Activated gamma-delta T cell treated with Interleukin-2 at 50 U/mL for 16 hours (primary cell): Measurements from ENCODE around the gene CDA.

Experiments used
- DNase-seq: peaks from one replicate; pipeline ENCODE4 v3.0.0-alpha.2; 2020

CDA gene

DNA sequence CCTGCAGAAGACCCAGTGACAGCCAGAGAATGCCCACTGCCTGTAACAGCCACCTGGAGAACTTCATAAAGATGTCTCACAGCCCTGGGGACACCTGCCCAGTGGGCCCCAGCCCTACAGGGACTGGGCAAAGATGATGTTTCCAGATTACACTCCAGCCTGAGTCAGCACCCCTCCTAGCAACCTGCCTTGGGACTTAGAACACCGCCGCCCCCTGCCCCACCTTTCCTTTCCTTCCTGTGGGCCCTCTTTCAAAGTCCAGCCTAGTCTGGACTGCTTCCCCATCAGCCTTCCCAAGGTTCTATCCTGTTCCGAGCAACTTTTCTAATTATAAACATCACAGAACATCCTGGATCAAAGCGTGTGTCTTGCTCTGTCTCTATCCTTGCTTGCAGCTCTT is 29.7 kb downstream of the CDA start:
- no peak for DNase-seq

GRCh38 chr1:20619999-20620398 is 31.1 kb downstream of the CDA start:
- no peak for DNase-seq

- no peak for DNase-seq
These were observed 32.1 kb downstream of the CDA start for GRCh38 chr1:20621012-20621411.

GRCh38 chr1:20624709-20625108 is 35.8 kb downstream of the CDA start:
- DNase-seq, result no peak

DNA sequence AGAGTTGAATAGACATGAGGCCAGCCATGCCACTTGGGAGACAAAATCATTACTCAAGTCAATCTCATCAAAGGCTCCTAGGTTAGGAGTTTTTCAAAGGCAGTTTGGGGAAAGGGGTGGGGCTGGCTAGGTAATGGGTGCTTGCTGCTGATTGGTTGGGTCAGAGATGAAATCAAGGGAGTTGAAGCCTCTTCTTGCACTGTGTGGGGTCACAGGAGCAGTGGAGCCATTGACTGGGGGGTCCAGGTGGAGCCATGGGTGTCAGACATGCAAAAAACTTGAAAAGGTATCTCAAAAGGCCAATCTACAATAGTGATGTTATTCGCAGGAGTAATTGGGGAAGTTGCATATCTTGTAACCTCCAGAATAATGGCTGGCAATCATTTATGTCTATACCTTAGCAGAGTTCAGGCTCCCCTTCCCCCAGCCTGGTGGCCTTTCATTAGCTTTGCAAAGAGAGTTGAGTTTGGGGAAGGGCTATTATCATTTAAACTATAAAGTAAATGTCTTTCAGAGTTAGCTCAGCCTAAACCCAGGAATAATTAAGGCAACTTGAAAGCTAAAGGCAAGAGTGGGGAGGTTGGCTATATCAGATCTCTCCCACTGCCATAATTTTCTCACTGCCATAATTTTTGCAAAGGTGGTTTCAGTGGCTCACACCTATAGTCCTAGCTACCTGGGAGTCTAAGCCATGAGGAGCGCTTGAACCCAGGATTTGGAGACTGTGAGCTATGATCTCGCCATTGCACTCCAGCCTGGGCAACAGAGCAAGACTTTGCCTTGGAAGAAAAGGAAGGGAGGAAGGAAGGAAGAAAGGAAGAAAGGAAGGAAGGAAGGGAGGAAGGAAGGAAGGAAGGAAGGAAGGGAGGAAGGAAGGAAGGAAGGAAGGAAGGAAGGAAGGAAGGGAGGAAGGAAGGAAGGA is 36.5 kb downstream of the CDA start:
- no peak for DNase-seq

DNA sequence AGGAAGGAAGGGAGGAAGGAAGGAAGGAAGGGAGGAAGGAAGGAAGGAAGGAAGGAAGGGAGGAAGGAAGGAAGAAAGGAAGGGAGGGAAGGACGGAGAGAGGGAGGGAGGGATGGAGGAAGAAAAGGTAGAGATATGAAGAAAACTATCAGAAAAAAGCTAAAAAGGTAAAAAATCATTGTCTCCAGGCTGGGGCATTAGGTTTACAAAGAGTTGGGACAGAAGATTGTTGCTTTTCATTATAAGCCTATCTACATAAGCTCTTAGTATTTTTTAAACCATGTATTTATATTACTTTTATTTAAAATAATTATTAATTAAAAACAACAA is 37.2 kb downstream of the CDA start:
- DNase-seq, result no peak

DNA sequence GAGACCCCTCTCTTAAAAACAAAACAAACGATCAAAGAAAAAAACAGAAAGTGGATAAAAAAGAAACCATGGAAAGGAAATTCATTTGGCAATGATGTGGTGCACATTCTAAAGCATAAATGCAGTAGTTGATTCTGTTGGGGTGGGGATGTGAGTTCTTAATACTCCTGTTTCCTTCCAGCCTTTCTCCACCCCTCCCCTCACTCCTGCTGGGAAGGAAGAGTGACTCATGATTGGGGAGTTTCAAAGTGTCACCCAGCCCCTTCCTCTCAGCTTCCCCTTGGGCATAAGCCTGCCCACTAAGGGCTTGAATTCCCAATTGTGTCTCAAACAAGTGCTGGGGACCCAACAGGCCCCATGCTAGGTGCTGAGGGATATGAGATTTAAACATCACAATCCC is 37.6 kb downstream of the CDA start:
- DNase-seq, result no peak

- no peak for DNase-seq
These were observed 41.8 kb downstream of the CDA start for GRCh38 chr1:20630729-20631128.

- DNase-seq, result no peak
These were observed 43.5 kb downstream of the CDA start for GRCh38 chr1:20632386-20632785.

GRCh38 chr1:20633190-20634064 is 44.5 kb downstream of the CDA start, which contains the start of gene PINK1:
TSS of gene PINK1 (plus strand) at chr1:20633458. CDS start at chr1:20633549, 91 bp downstream.
- peak; percentile 81 for DNase-seq

GRCh38 chr1:20634065-20634593 is 45.2 kb downstream of the CDA start:
- DNase-seq, result no peak

GRCh38 chr1:20634594-20635084 is 45.7 kb downstream of the CDA start:
- DNase-seq, result no peak

GRCh38 chr1:20636785-20637347 is 48.0 kb downstream of the CDA start:
- no peak for DNase-seq

DNA sequence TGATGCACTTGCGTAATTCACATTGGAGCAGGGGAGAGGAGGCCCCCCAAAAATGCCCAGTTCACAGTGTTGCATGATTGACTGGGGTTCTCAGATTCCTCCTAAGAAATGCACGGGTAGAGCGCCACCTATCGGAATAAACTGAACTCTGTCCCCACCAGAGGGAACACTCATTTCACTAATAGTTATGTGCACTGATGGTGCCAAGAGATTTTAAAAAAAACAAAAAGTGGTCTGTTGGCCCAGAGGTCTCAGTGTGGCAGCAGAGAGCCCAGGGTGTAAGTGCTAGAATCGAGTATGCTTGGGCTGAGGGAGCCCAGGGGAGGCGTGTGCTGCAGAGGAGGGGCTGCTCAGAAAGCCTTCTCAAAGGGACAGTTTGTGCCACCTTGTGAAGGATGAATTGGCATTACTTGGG is 51.3 kb downstream of the CDA start:
- peak; percentile 61 for DNase-seq

GRCh38 chr1:20641975-20642374 is 53.1 kb downstream of the CDA start:
- no peak for DNase-seq

- no peak for DNase-seq
These were observed 54.2 kb downstream of the CDA start for GRCh38 chr1:20643080-20643479.

DNA sequence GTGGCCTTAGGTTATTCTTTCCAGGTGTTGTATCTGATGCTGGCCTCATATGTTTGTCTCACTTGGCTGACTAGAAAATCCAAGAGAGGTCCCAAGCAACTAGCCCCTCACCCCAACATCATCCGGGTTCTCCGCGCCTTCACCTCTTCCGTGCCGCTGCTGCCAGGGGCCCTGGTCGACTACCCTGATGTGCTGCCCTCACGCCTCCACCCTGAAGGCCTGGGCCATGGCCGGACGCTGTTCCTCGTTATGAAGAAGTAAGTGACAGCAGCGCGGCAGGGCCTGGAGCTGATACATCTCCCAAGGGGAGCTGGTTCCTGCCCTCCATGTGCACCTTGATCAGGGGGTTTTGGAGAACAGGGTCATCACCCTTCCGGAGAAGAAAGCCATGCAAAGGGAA is 55.5 kb downstream of the CDA start:
- DNase-seq, result no peak

DNA sequence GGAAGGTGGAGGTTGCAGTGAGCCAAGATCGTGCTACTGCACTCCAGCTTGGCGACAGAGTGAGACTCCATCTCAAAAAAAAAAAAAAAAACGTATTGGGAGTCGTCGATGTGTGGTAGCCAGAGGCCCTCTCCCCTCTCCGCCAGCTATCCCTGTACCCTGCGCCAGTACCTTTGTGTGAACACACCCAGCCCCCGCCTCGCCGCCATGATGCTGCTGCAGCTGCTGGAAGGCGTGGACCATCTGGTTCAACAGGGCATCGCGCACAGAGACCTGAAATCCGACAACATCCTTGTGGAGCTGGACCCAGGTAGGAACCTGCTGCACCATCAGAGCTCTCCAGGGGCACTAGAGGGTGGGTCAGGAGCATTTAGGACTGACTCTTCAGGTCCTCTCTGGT is 56.5 kb downstream of the CDA start:
- DNase-seq, result no peak

- no peak for DNase-seq
These were observed 59.5 kb downstream of the CDA start for GRCh38 chr1:20648438-20648837.

DNA sequence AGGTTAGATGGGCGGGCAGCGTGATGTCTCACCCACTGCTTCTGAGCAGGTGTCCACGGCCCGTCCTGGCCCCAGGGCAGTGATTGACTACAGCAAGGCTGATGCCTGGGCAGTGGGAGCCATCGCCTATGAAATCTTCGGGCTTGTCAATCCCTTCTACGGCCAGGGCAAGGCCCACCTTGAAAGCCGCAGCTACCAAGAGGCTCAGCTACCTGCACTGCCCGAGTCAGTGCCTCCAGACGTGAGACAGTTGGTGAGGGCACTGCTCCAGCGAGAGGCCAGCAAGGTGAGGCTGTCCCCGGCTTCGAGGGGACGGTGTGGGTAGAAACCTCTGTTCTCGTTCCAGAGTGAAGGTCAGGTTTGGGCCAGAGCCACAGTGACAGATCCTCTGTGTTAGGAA is 60.0 kb downstream of the CDA start:
- DNase-seq, result no peak

DNA sequence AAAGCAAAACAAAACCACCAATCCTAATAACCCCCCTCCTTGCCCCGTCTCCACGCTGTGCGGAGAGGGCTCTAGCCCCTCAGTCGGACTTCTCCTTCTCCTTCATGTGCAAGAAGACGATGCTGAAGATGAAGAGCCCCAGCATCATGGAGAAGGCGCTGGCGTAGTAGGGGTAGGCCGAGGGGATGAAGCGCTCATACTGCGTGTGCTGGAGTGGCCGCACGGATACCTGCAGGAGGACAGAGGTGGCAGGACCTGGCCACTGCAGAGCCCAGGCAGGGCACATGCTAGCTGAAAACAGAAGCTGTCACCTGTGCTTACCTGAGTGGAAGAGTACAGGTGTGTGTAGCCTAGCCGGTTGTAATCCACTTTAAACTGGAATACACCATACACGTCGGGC is 63.4 kb downstream of the CDA start:
- no peak for DNase-seq

- DNase-seq, result no peak
These were observed 65.3 kb downstream of the CDA start for GRCh38 chr1:20654104-20654690.

DNA sequence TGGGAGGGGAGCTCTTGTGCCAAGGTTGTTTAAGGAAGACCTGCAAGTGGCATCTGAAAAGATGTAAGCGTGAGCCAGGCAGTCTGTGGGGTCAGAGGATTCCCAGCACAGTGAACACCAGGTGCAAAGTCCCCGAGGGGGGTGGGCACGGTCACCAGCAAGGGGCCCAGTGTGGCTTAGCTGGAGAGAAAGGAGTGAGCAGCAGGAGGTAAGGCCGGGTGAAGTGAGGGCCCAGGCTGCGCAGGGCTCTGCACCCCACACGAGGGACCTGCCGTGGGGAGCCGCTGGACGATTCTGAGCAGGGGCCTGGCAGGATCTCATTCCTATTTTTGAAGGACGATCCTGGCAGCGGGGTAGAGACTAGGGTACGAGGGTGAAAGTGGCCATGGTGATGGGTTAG is 68.1 kb downstream of the CDA start:
- DNase-seq, result no peak
